A673 (cell line): ENCODE measurements around the gene ST6GALNAC3. TPM values are rescaled to one million over a fixed set of nuclear protein-coding genes. Genes with fewer than 3 reads are reported as not detected.

Experiments used
- BruUV-seq: library from RNA; stranded (reverse); fragments of 400-500 nt; replicated peaks from 2 replicates; lab custom pipeline; 2021; lab: Mats Ljungman, UMichigan
- CTCF ChIA-PET: fragments of 300-600 bp; sonication (Branson Sonifier 250); formaldehyde crosslinking; loops from one replicate; lab custom pipeline; 2022; ENCODE audit warnings: antibody characterized with exemption; lab: Charles Lee
- POLR2A ChIA-PET: fragments of 300-600 bp; sonication (Branson Sonifier 250); formaldehyde crosslinking; loops from one replicate; lab custom pipeline; 2022; ENCODE audit warnings: antibody characterized with exemption; ENCODE audit not compliant: low non-redundant PET; lab: Charles Lee
- DNase-seq: peaks from one replicate; pipeline ENCODE4 v3.0.0-alpha.2; 2015; ENCODE audit warnings: low spot score
- H3K27ac ChIP-seq: fragments of 200-600 bp; sonication (generic); 2 replicates; pipeline ENCODE4 v1.5.1; 2016; ENCODE audit warnings: mixed run types, low read depth, mild to moderate bottlenecking, mixed read lengths, antibody characterized with exemption, low read length; ENCODE audit not compliant: poor library complexity, severe bottlenecking
- H3K27me3 ChIP-seq: fragments of 200-600 bp; sonication (generic); replicated peaks from 2 replicates; pipeline ENCODE4 v1.6.1; 2017; ENCODE audit warnings: mixed run types, low read depth, mild to moderate bottlenecking, mixed read lengths, antibody characterized with exemption, low read length; ENCODE audit not compliant: insufficient read depth, poor library complexity
- H3K36me3 ChIP-seq: fragments of 200-600 bp; sonication (generic); 2 replicates; pipeline ENCODE4 v1.6.1; 2016; ENCODE audit warnings: mixed run types, mild to moderate bottlenecking, mixed read lengths, antibody characterized with exemption, low read length; ENCODE audit not compliant: insufficient read depth, poor library complexity, severe bottlenecking
- H3K4me1 ChIP-seq: fragments of 200-600 bp; sonication (generic); 2 replicates; pipeline ENCODE4 v1.6.1; 2017; ENCODE audit warnings: mixed run types, mild to moderate bottlenecking, mixed read lengths, antibody characterized with exemption, low read length; ENCODE audit not compliant: insufficient read depth, poor library complexity, severe bottlenecking
- H3K4me3 ChIP-seq: fragments of 200-600 bp; sonication (generic); 2 replicates; pipeline ENCODE4 v1.5.1; 2016; ENCODE audit warnings: low read depth, mixed run types, mild to moderate bottlenecking, mixed read lengths, low read length; ENCODE audit not compliant: poor library complexity, severe bottlenecking
- H3K9me3 ChIP-seq: fragments of 200-600 bp; sonication (generic); 2 replicates; pipeline ENCODE4 v1.6.1; 2016; ENCODE audit warnings: mixed run types, low read depth, mild to moderate bottlenecking, mixed read lengths, antibody characterized with exemption, low read length; ENCODE audit not compliant: poor library complexity, severe bottlenecking
- CTCF ChIP-seq: fragments of 300-800, 200-600 bp; sonication (generic); conservative IDR thresholded peaks from 2 replicates; pipeline ENCODE4 v1.5.1; 2017; ENCODE audit warnings: low read depth, mild to moderate bottlenecking, antibody characterized with exemption, low read length, moderate library complexity, mixed read lengths
- EZH2 ChIP-seq: fragments of 200-600 bp; sonication (generic); IDR thresholded peaks from 2 replicates; pipeline ENCODE4 v1.6.1; 2017; ENCODE audit warnings: borderline replicate concordance, low read depth, mild to moderate bottlenecking, mixed read lengths, antibody characterized with exemption, low read length; ENCODE audit not compliant: poor library complexity, severe bottlenecking
- intact Hi-C: fragments of 100-400 bp; cut with micrococcal nuclease; formaldehyde crosslinking; loops from one replicate; pipeline ENCODE4 v1.10.0; 2022; ENCODE audit not compliant: unreplicated experiment
- total RNA-seq: library from RNA; stranded (reverse); gene quantifications from 2 replicates; pipeline ENCODE4 v1.2.3, GENCODE V29; 2021

Gene ST6GALNAC3
- total RNA-seq, 1 experiment from 2014 or later, result 1.2 TPM

- no TSS peak for BruUV-seq
Observed at GRCh38 chr1:76279101-76279748, 204.7 kb downstream of the ST6GALNAC3 start.

GRCh38 chr1:76281306-76281705, 206.8 kb downstream of the ST6GALNAC3 start:
- TF ChIP-seq CTCF, result no peak
- no peak for TF ChIP-seq EZH2
- intact Hi-C loops, result no loop called here
- ChIA-PET POLR2A (no interaction called here), CTCF (no interaction called here)
- Histone ChIP-seq H3K27ac (no peak overlapping the region), H3K9me3 (no peaks in the 10 kb centered on the region), H3K4me3 (no peak overlapping the region), H3K27me3 (peaks cover 16% of the 10 kb centered on the region), H3K36me3 (no peaks in the 10 kb centered on the region), H3K4me1 (no peaks in the 10 kb centered on the region)
- no peak for DNase-seq
- no TSS peak for BruUV-seq

More at GRCh38 chr1:76279101-76279748, 204.7 kb downstream of the ST6GALNAC3 start:
- H3K36me3 ChIP-seq, result no peaks in the 10 kb centered on the region
- DNase-seq, result no peak
- no peak overlapping the region for H3K27ac ChIP-seq
- TF ChIP-seq EZH2 (no peak), CTCF (no peak)
- peaks cover 12% of the 10 kb centered on the region for H3K27me3 ChIP-seq
- H3K9me3 ChIP-seq, result no peaks in the 10 kb centered on the region
- no peak overlapping the region for H3K4me3 ChIP-seq
- no peaks in the 10 kb centered on the region for H3K4me1 ChIP-seq
- ChIA-PET POLR2A (no interaction called here), CTCF (no interaction called here)
- intact Hi-C loops, result no loop called here

GRCh38 chr1:76284842-76285241, 210.3 kb downstream of the ST6GALNAC3 start:
- H3K4me3 ChIP-seq, result no peak overlapping the region
- no peak overlapping the region for H3K27ac ChIP-seq
- H3K9me3 ChIP-seq, result no peaks in the 10 kb centered on the region
- CTCF ChIA-PET, result no interaction called here
- no peak for TF ChIP-seq CTCF
- no peak for TF ChIP-seq EZH2
- POLR2A ChIA-PET, result no interaction called here
- intact Hi-C loops, result no loop called here
- no peak for DNase-seq
- H3K4me1 ChIP-seq, result no peaks in the 10 kb centered on the region
- BruUV-seq, result no TSS peak
- no peaks in the 10 kb centered on the region for H3K36me3 ChIP-seq
- H3K27me3 ChIP-seq, result peaks cover 22% of the 10 kb centered on the region
